ENCODE measurements around the gene GIPC1. TPM values are rescaled to one million over a fixed set of nuclear protein-coding genes. Genes with fewer than 3 reads are reported as not detected.

The GIPC1 gene
- total RNA-seq, 2 donors from 2014 or later, result 23.4 to 44.9 TPM

DNA sequence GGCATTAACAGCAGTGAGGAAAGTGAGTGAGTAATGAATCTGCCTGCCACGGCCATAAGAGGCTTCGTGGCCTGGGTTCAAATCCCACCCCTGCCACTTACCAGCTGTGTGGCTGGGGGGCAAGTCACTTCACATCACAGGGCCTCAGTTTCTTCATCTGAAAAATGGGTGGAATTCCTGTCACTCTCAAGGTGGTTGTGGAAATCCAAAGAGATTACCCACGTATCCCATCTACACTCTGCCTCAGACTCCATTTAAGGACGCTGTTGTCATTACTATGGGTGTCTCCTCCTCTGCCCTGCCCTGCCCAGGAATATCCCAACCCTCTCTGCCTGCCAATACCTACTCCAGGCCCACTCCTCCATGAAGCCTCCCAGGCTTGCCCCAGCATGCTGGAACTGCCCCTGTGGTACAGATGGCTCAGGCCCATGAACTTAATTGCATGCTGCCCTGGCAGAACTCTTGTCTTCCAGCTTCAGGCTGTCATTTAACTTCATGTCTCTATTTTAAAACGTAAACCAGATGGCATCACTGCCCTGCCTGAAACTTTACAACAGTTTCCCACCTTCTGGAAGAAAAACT, 3.1 kb downstream of the GIPC1 start:
- Mint-ChIP-seq H3K36me3 (ENCODE audit: low read depth) (peaks cover 34% of the 10 kb centered on the region), H3K4me1 (peaks cover 13% of the 10 kb centered on the region), H3K4me3 (no peak overlapping the region), H3K9me3 (no peaks in the 10 kb centered on the region), H3K27me3 (no peaks in the 10 kb centered on the region), H3K27ac (peak overlapping the region; percentile 61)
- ATAC-seq (replicated peaks), result no peak

DNA sequence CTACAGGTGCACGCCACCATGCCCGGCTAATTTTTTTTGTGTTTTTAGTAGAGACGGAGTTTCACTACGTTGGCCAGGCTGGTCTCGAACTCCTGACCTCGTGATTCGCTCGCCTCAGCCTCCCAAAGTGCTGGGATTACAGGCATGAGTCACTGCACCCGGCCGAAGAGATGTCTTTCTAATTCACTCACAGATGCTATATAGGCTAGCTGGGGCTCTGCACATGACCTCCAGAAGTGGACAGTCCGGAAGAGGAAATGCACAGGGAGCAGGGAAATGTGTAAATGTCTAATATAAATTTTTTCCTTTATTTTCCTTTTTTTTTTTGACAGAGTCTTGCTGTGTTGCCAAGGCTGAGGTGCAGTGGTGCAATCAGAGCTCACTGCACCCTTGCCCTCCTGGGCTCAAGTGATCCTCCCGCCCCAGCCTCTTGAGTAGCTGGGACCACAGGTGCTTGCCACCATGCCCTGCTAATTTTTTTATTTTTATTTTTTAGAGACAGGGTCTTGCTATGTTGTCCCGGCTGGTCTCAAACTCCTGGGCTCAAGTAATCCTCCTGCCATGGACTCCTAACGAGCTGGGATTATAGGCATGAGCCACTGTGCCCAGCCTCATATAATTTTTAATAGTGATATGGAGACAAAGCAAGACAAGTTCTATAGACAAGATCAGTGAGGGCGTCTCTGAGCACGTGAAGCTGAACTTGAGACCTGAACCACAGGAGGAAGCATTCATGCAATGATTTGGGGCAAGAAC, 8.4 kb downstream of the GIPC1 start:
- H3K4me3 Mint-ChIP-seq, result no peak overlapping the region
- H3K27ac Mint-ChIP-seq, result no peak overlapping the region
- H3K4me1 Mint-ChIP-seq, result peaks cover 5% of the 10 kb centered on the region
- no peak for ATAC-seq (replicated peaks)
- no peaks in the 10 kb centered on the region for H3K9me3 Mint-ChIP-seq
- H3K27me3 Mint-ChIP-seq, result no peaks in the 10 kb centered on the region
- H3K36me3 Mint-ChIP-seq (ENCODE audit: low read depth), result peaks cover 29% of the 10 kb centered on the region

DNA sequence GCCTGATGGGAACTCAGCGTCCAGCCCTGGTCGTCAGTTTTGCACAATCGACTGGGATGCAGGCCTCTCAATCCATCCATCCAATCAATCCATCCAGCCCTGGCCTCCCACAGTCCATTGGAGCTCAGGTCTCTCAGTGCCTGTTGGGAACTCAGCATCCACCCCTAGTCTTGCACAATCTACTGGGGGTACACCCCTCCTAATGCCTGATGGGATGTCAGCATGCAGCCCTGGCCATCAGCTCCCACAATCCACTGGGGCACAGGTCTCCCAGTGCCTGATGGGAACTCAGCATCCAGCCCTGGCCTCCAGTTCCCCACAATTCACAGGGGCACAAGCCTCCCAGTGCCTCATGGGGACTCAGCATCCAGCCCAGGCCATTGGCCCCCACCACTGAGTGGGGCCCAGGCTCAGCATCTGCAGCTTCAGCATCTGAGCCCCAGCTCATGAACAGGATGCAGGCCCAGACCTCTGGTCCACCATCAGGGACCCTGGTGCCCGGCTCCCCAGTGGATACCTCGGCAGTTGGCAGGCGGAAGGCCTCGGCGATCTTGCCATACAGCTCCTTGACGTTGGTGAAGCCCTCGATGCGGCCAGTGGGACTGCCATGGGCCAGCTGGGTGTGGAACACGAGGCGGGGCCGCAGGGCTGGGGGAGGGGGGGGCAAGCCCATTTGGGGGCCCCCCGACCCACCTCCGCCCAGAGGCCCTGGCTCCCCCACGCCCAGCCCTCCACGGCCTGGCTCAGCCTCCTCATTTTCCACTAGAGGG, 13.6 kb downstream of the GIPC1 start:
- Mint-ChIP-seq H3K27ac (no peak overlapping the region), H3K4me1 (peaks cover 5% of the 10 kb centered on the region), H3K4me3 (no peak overlapping the region), H3K27me3 (no peaks in the 10 kb centered on the region), H3K36me3 (ENCODE audit: low read depth) (peaks cover 14% of the 10 kb centered on the region), H3K9me3 (no peaks in the 10 kb centered on the region)
- ATAC-seq (replicated peaks), result no peak

DNA sequence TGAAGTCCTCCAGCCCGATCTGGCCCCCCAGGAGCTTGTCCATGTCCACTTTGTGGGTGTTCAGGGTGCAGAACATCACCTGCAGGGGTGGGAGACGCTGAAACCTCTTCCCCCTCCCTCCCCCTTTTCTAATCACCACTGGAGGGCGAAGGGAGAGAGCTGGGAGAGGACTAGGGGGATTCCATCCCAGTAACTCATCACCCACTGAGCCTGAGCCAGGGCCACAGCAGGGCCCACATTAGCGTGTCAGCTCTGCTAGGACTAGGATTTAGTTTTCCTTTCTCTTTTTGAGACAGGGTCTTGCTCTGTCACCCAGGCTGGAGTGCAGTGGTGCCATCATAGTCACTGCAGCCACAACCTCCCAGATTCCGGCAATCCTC, 15.2 kb downstream of the GIPC1 start:
- no peak overlapping the region for H3K27ac Mint-ChIP-seq
- peaks cover 9% of the 10 kb centered on the region for H3K4me1 Mint-ChIP-seq
- peaks cover 14% of the 10 kb centered on the region for H3K36me3 Mint-ChIP-seq (ENCODE audit: low read depth)
- ATAC-seq (replicated peaks), result no peak
- peak overlapping the region; percentile 28 for H3K4me3 Mint-ChIP-seq
- H3K9me3 Mint-ChIP-seq, result no peaks in the 10 kb centered on the region
- H3K27me3 Mint-ChIP-seq, result no peaks in the 10 kb centered on the region

DNA sequence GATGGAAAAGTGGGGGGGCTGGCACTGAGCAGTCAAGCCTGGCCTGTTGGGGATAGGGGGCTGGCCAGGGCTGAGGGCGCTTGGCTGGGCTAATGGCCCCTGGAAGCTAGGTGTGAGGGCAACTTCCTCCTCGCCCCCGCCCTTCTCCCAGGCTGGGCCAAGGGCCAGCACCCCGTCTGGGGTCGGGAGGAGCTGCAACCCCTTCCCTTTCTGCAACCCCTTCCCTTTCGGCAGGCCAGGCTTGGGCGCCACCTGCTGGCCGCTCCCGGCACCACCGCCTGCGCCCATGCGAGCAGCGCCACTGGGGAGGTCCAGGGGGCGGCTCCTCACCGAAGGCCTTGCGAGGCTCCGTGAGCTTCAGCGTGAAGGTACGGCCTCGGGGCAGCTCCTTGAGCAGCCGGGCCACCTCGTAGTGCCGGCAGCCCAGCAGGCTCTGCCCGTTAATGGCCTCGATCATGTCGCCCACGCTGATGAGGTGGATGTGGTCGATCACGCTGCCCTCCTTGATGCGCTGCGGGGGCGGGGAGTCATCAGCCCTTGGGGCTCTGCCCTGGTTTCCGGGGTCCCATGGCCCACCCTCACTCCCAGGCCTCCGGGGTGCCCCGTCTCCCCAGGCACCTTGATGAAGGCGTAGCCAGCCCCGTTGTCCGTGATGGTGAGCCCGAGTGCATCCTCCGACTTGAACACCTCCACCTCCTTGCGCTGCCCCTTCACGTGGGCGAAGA, 15.8 kb downstream of the GIPC1 start:
- Mint-ChIP-seq H3K36me3 (ENCODE audit: low read depth) (peaks cover 14% of the 10 kb centered on the region), H3K27me3 (no peaks in the 10 kb centered on the region), H3K4me1 (peaks cover 12% of the 10 kb centered on the region), H3K9me3 (no peaks in the 10 kb centered on the region), H3K27ac (no peak overlapping the region), H3K4me3 (peak overlapping the region; percentile 28)
- peak; percentile 72 for ATAC-seq (replicated peaks)

DNA sequence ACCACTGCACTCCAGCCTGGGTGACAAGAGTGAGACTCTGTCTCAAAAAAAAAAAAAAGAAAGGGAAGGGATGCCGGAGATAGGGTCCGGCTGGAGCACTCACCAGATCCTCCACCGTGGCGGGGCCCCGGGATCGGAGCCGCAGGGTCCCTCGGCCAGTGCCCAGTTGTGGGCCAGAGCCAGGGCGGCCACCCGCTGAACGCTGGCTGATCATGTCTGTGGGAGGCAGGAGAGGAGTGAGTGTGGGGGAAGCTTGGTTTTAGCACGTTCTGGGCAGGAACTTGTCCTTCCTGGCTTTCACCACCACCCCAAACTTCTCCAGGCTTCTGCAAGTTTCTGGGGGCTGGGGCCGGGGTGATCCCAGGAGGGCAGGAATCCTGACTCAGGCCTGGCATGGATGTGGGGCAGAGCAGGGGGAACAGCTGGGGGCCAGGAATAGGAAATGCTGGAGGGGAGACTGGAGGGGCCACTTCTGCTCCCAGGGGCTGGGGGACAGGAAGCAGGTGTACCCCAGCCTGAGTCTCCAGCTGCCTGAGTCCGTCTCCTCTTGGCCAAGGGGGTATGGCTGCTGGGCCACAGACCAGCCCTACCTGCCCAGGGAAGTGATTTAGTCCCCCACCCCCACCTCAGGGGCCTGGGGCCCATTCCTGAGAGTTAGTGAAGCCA, 16.5 kb downstream of the GIPC1 start:
- Mint-ChIP-seq H3K27me3 (peaks cover 5% of the 10 kb centered on the region), H3K4me1 (peaks cover 17% of the 10 kb centered on the region), H3K4me3 (no peak overlapping the region), H3K36me3 (ENCODE audit: low read depth) (peaks cover 14% of the 10 kb centered on the region), H3K27ac (no peak overlapping the region), H3K9me3 (no peaks in the 10 kb centered on the region)
- ATAC-seq (replicated peaks), result no peak

DNA sequence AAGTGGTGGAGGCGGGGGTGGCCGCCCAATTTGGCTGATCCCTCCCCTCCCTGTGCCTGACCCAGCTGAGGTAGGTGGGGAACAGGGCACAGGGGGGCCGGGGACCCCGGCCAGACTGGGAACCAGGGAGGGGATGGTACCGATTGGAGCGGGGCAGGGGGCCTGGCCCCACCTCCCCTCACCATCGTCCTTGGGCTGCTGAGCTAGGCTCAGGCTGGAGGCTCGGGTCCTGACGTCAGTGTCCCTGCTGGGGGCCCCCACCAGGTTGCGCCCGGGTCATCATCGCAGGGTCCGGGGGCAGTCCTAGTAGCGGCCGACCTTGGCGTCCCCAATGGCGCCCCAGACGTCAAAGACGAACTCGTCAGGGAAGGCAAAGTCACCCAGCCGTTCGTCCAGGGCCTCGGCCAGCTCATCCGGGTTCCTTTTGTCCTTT, 17.8 kb downstream of the GIPC1 start:
- Mint-ChIP-seq H3K4me3 (no peak overlapping the region), H3K27me3 (peaks cover 9% of the 10 kb centered on the region), H3K36me3 (ENCODE audit: low read depth) (peaks cover 16% of the 10 kb centered on the region), H3K27ac (no peak overlapping the region), H3K4me1 (peaks cover 19% of the 10 kb centered on the region), H3K9me3 (no peaks in the 10 kb centered on the region)
- no peak for ATAC-seq (replicated peaks)

DNA sequence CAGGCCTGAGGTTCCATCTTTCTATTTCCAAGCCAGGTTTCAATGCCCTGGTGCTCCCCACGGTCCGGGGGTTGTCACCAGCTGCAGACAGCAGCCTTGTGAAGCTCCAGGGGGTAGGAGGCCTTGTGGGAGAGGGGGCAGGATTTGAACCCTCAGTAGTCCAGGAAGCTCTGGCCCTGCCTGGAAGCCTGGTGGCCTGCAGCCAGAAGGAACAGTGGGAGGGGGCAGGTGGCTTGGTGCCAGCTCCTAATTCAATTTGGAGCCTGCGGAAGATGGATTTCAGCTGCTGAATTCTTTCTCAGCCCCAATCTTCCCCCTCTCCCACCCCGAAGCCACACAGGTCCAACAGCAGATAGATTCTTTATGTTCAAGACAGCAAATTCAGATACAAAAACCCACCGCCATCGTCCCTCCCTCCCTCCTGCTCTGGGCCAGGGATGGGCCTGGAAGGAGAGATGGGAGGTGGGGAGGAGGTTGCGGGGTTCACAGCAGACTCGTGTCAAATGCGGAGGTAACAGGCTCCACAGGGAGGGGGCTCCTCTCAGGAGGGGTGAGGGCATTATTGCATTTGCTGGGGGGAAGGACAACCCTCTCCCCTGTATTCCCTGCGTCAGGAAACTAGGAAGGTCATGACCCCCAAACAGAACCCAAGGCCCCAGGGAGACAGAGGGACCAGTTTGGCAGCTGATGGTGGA, 18.4 kb downstream of the GIPC1 start:
- no peak for ATAC-seq (replicated peaks)
- H3K36me3 Mint-ChIP-seq (ENCODE audit: low read depth), result peaks cover 20% of the 10 kb centered on the region
- no peak overlapping the region for H3K27ac Mint-ChIP-seq
- peaks cover 19% of the 10 kb centered on the region for H3K4me1 Mint-ChIP-seq
- H3K27me3 Mint-ChIP-seq, result peaks cover 15% of the 10 kb centered on the region
- H3K9me3 Mint-ChIP-seq, result no peaks in the 10 kb centered on the region
- H3K4me3 Mint-ChIP-seq, result no peak overlapping the region

DNA sequence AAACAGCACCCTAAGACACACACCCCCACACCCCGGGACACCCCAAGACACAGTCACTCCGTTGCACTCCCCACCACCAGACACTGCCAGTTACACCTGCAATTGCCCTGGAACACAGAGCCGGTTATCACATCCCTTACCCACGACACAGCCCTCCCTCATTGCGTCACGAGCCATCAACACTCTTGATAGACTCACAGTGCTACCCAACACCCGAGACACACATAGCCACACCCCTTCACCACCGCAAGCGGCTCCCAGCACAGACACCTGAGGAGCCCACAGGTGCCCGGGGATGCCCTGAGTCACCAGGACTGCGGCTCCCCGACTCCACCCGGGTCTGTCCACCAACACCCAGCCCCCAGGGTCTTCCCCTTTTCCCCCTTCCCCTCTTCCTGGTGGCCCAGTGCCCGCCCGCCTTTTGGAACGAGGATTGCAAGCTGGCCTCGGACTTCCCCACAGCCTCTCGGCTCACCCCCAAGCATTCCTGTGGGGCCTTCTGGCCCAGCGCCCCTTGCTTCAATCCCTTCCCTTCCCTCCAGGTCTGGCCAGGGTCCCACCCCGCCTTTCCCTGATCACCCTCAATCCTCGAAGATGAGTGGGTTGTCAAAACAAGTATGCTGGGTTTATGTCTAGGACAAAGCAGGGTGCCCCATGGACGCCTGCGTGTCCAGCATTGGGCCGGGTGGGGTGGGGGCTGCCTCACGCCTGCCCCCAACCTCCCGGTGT, 19.1 kb downstream of the GIPC1 start:
- H3K4me3 Mint-ChIP-seq, result no peak overlapping the region
- peaks cover 15% of the 10 kb centered on the region for H3K27me3 Mint-ChIP-seq
- peaks cover 19% of the 10 kb centered on the region for H3K4me1 Mint-ChIP-seq
- no peaks in the 10 kb centered on the region for H3K9me3 Mint-ChIP-seq
- no peak overlapping the region for H3K27ac Mint-ChIP-seq
- no peak for ATAC-seq (replicated peaks)
- H3K36me3 Mint-ChIP-seq (ENCODE audit: low read depth), result peaks cover 22% of the 10 kb centered on the region

DNA sequence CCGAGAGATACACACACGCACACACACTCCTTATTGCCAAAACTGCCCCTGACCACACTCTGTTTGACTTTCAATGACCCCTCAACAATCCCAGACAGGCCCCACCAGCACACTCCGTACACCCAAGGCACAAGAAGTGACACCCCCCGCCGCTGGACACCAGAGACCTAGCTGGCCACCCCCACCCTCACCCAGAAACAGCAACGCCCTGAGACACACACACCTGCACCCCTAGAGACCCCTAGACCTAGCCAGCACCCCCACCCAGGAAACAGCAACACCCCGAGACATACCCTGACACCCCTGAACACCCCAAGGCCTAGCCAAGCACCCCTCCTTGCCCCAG, 19.6 kb downstream of the GIPC1 start:
- Mint-ChIP-seq H3K4me3 (peak overlapping the region; percentile 39), H3K27ac (peak overlapping the region; percentile 43), H3K27me3 (peaks cover 15% of the 10 kb centered on the region), H3K9me3 (no peaks in the 10 kb centered on the region), H3K36me3 (ENCODE audit: low read depth) (peaks cover 27% of the 10 kb centered on the region), H3K4me1 (peaks cover 19% of the 10 kb centered on the region)
- ATAC-seq (replicated peaks), result no peak

DNA sequence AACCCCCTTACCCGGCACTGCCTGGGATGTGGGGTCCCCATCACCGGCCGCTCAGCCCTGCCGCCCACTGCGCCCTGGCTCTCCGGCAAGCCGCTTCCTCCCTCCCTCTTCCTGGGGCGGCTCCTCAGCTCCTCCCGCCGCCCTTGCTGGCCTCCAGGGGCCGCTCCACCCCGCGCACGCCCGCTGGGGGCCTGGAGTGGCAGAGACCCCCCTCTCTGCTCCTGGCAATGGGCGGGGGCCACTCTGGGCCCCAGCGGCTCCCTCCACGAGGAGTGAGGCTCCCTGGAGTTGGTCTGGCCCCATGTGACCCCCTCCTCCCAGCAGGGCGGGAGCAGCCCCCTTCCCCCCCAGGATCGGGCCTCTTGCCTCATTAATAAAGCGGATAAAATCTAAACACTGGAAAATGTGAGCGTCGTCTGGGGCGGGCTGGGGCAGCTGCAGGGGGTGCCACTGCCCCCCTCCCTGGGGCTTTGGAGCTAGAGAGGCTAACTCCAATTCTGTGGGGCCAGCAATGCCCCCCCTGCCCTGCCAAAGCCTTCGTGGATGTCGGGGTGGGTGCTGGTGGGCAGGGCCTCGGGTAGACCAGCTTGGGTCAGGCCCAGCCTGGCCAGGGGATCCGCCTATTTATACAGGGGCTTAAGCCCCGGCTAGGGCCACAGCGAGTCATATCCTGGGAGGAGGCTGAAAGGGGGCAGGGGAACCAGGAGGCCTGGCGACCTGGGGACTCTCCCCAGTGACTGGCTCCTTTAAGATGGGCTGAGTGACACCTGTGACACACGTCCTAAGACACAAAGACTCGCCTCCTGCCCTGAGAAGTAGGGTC, 20.5 kb downstream of the GIPC1 start, which contains the start of gene PTGER1:
Gene PTGER1, minus strand, starts transcription at position 104 of the 823 bp plus-strand sequence. CDS start 1,034 bp downstream, outside the sequence.
- peak within 1 kb of the TSS; percentile 43 for H3K27ac Mint-ChIP-seq
- ATAC-seq (replicated peaks), result peak; percentile 75
- H3K4me1 Mint-ChIP-seq, result peaks cover 19% of the 10 kb centered on the region
- H3K27me3 Mint-ChIP-seq, result peaks cover 15% of the 10 kb centered on the region
- H3K9me3 Mint-ChIP-seq, result no peaks in the 10 kb centered on the region
- peak within 1 kb of the TSS; percentile 39 for H3K4me3 Mint-ChIP-seq
- peaks cover 35% of the 10 kb centered on the region for H3K36me3 Mint-ChIP-seq (ENCODE audit: low read depth)

DNA sequence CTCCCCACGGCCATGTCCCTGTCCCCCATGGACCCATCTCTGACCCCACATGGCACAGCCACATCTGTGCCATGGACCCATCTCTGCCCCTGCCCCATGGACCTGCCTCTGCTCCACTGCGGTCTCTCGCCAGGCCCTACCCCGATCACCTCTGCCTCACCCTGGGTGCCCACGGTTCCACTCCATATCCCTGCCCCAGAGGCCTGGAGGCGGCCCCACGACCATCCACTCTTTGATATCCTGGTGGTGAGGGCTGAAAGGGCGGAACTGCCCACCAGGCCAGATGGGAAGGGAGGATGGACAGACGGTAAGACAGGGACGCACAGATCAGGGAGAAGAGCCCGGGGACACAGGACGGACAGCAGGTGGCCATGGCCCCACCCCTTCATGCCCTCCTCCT, 21.1 kb downstream of the GIPC1 start:
- ATAC-seq (replicated peaks), result no peak
- Mint-ChIP-seq H3K27me3 (peaks cover 15% of the 10 kb centered on the region), H3K27ac (no peak overlapping the region), H3K36me3 (ENCODE audit: low read depth) (peaks cover 41% of the 10 kb centered on the region), H3K9me3 (no peaks in the 10 kb centered on the region), H3K4me1 (peaks cover 19% of the 10 kb centered on the region), H3K4me3 (no peak overlapping the region)
